NCI-H2227 (cell line): ENCODE data around the gene PORCN.
"Not testable (repeated sequence)": the region's sequence is repeated elsewhere in the genome, so short reads cannot be mapped to it uniquely, and the experiment has no call there.

ENCODE experiments used
- DNase-seq: peaks from one replicate; lab custom pipeline; 2025; ENCODE audit not compliant: unreplicated experiment; lab: John Stamatoyannopoulos, UW

The PORCN gene

GRCh38 chrX:48538641-48539344 lies 30.0 kb downstream of the PORCN start:
- DNase-seq: no peak

- peak; percentile 100 for DNase-seq
Measured at GRCh38 chrX:48539345-48540027, 30.7 kb downstream of the PORCN start, which contains the start of gene TBC1D25. Gene TBC1D25 (plus strand): TSS chrX:48539714. CDS start chrX:48539798, 84 bp downstream.

- peak; percentile 92 for DNase-seq
Measured at GRCh38 chrX:48540028-48540375, 31.2 kb downstream of the PORCN start.

- no peak for DNase-seq
Measured at GRCh38 chrX:48540480-48540879, 31.7 kb downstream of the PORCN start.

GRCh38 chrX:48541140-48541814 lies 32.5 kb downstream of the PORCN start:
- DNase-seq: no peak

GRCh38 chrX:48548871-48549270 lies 40.1 kb downstream of the PORCN start:
- no peak for DNase-seq

GRCh38 chrX:48555731-48556325 lies 47.0 kb downstream of the PORCN start:
- not testable (repeated sequence) for DNase-seq

- DNase-seq: no peak
Measured at GRCh38 chrX:48558271-48558670, 49.5 kb downstream of the PORCN start.

- no peak for DNase-seq
Measured at GRCh38 chrX:48559636-48560035, 50.8 kb downstream of the PORCN start.

- DNase-seq: no peak
Measured at GRCh38 chrX:48560056-48560455, 51.3 kb downstream of the PORCN start.

- no peak for DNase-seq
Measured at GRCh38 chrX:48560681-48561080, 51.9 kb downstream of the PORCN start.

GRCh38 chrX:48569958-48570357 lies 61.2 kb downstream of the PORCN start:
- DNase-seq: no peak
